ENCODE data around the gene PTRH1.
A peak's percentile ranks its signal among the peaks of the same experiment; 100 is the strongest.

The PTRH1 gene

GRCh38 chr9:127741831-127742434 lies 26.5 kb upstream of the PTRH1 start:
- FAIRE-seq, result no peak
- no peak for DNase-seq (ENCODE audit: low spot score)

GRCh38 chr9:127739614-127740330 lies 24.3 kb upstream of the PTRH1 start:
- no peak for DNase-seq (ENCODE audit: low spot score)
- FAIRE-seq, result no peak

- DNase-seq (ENCODE audit: low spot score) (no peak), FAIRE-seq (no peak)
Observed at GRCh38 chr9:127738666-127739065, 23.2 kb upstream of the PTRH1 start.

GRCh38 chr9:127735530-127736185 lies 20.2 kb upstream of the PTRH1 start:
- DNase-seq (ENCODE audit: low spot score) (no peak), FAIRE-seq (no peak)

- FAIRE-seq, result peak; percentile 75
- DNase-seq (ENCODE audit: low spot score), result peak; percentile 93
Observed at GRCh38 chr9:127734747-127735529, 19.5 kb upstream of the PTRH1 start, which contains the start of gene TOR2A. Gene TOR2A, minus strand, starts transcription at chr9:127735294. Its CDS starts 24 bp downstream, at chr9:127735270.

GRCh38 chr9:127734247-127734746 lies 18.8 kb upstream of the PTRH1 start:
- DNase-seq (ENCODE audit: low spot score) (no peak), FAIRE-seq (no peak)

GRCh38 chr9:127733614-127734013 lies 18.2 kb upstream of the PTRH1 start:
- FAIRE-seq (no peak), DNase-seq (ENCODE audit: low spot score) (no peak)

- no peak for FAIRE-seq
- no peak for DNase-seq (ENCODE audit: low spot score)
Observed at GRCh38 chr9:127732444-127732843, 17.0 kb upstream of the PTRH1 start.

GRCh38 chr9:127731938-127732337 lies 16.5 kb upstream of the PTRH1 start:
- FAIRE-seq (no peak), DNase-seq (ENCODE audit: low spot score) (no peak)

- FAIRE-seq (no peak), DNase-seq (ENCODE audit: low spot score) (no peak)
Observed at GRCh38 chr9:127730799-127731410, 15.4 kb upstream of the PTRH1 start.

- no peak for DNase-seq (ENCODE audit: low spot score)
- no peak for FAIRE-seq
Observed at GRCh38 chr9:127730262-127730661, 14.8 kb upstream of the PTRH1 start.

- DNase-seq (ENCODE audit: low spot score) (no peak), FAIRE-seq (no peak)
Observed at GRCh38 chr9:127729522-127730256, 14.2 kb upstream of the PTRH1 start.

GRCh38 chr9:127728808-127729207 lies 13.3 kb upstream of the PTRH1 start:
- DNase-seq (ENCODE audit: low spot score) (no peak), FAIRE-seq (no peak)

- FAIRE-seq (no peak), DNase-seq (ENCODE audit: low spot score) (no peak)
Observed at GRCh38 chr9:127726871-127727270, 11.4 kb upstream of the PTRH1 start.

GRCh38 chr9:127724012-127724411 lies 8.5 kb upstream of the PTRH1 start:
- FAIRE-seq, result no peak
- DNase-seq (ENCODE audit: low spot score), result no peak

- FAIRE-seq (peak; percentile 25), DNase-seq (ENCODE audit: low spot score) (peak; percentile 48)
Observed at GRCh38 chr9:127723444-127723843, 8.0 kb upstream of the PTRH1 start.

GRCh38 chr9:127723013-127723412 lies 7.5 kb upstream of the PTRH1 start:
- FAIRE-seq (no peak), DNase-seq (ENCODE audit: low spot score) (no peak)

GRCh38 chr9:127722055-127722745 lies 6.7 kb upstream of the PTRH1 start:
- no peak for DNase-seq (ENCODE audit: low spot score)
- no peak for FAIRE-seq

- no peak for DNase-seq (ENCODE audit: low spot score)
- no peak for FAIRE-seq
Observed at GRCh38 chr9:127721391-127721821, 5.9 kb upstream of the PTRH1 start.

GRCh38 chr9:127720865-127721227 lies 5.4 kb upstream of the PTRH1 start:
- DNase-seq (ENCODE audit: low spot score), result no peak
- no peak for FAIRE-seq

Measured in RCC 7860 (cell line).